Epidermal melanocyte (primary cell): ENCODE measurements around the gene SUGCT.

Experiments
- DNase-seq: peaks from one replicate; pipeline ENCODE4 v3.0.0; 2011; ENCODE audit warnings: low spot score; ENCODE audit not compliant: insufficient read length

Gene SUGCT

GRCh38 chr7:40715053-40715430 lies 580.2 kb downstream of the SUGCT start:
- DNase-seq, result no peak

- DNase-seq, result no peak
Measured at GRCh38 chr7:40716052-40716451, 581.2 kb downstream of the SUGCT start.

DNA sequence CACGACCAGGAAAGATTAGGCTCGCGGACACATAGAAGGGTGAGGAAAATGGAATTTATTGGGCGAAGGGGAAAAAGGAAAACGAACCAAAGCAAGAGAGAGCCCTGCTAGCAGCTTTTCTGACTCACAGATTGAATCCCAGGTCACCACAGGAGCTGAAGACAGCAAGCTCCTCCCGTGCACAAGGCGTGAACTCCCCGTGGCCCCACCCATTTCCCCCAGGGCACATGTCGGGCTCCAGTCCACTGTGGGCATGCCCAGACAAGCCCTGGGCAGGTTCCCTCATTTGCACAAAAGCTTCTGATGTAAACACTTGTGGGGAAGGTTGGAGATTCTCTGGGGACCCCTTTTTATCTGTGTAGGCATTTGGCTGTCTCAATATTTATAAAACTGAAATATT lies 582.4 kb downstream of the SUGCT start:
- no peak for DNase-seq

GRCh38 chr7:40720416-40720815 lies 585.6 kb downstream of the SUGCT start:
- DNase-seq, result no peak

- DNase-seq, result no peak
Measured at GRCh38 chr7:40721342-40721949, 586.6 kb downstream of the SUGCT start.

DNA sequence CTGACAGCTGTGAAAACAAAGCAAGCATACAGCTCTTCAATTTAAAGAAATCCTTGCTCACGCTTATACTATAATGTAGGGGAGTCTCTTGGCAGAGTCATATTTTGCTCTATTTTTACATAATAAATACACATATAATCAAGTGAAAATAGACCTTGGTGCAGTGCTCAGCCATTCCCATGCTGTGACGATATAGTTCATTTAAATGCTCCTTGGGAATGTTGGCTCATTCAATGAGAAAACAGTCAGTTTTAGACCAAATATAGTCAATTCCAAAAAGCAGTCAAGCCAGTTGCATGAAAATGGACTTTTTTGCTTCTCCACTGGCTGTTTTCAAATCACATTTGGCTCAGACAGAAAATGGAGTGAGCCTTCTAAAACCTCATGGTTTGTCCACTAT lies 587.4 kb downstream of the SUGCT start:
- DNase-seq, result no peak

- DNase-seq, result no peak
Measured at GRCh38 chr7:40723829-40724228, 589.0 kb downstream of the SUGCT start.

DNA sequence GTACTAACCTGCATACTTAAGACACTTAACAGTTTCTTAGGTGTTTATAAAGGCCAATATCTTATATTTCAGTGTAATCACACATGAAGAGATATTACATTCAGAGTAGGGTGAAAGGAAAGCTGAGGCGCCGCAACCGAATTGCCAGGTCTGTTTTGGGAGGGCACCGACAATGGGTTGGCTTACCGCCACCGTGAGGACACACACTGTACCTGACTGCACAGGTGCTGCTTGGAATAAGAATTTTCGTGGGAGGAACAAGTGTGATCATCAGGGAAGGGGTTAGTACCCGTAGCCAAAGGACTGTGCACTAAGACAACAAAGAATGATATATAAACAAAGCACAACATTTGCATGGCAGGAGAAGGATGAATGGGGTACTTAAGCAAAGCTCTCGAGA lies 591.8 kb downstream of the SUGCT start:
- DNase-seq, result no peak

DNA sequence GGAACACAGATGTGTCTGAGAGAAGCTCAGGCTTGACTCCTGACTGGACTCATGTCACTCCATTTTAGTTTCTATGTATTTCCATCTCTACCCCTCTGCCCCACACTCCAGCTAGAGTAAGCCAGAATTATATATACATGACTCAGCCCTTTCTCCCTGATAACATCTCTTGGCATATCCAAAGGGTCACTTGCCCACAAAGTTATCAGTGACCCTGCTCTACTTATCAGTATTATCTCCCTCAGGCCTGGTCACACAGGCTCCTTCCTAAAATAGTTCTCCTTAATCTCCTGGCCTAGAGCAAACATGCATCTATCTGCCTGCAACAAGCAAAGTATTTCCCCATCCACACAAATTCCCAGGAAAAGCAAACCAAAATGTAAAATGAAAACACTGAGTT lies 598.3 kb downstream of the SUGCT start:
- DNase-seq, result no peak

DNA sequence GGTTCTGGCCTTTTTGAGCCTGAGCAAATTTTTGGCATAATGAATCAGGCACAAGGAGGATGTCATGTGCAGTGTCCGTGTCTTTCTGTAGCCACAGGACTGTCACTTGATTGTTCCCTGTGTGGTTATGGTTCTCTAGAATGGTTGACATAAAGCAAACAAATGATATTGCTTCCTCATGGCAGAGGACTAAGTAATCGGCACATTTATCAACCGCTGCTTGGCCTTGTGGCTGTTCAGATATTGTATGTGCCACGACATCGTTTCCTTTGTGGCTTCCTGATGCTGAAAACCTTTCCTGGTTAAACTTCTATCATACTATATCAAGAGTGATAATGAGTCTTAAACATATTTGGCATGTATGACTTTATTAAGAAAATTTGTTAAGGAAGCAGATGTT lies 598.8 kb downstream of the SUGCT start:
- no peak for DNase-seq

DNA sequence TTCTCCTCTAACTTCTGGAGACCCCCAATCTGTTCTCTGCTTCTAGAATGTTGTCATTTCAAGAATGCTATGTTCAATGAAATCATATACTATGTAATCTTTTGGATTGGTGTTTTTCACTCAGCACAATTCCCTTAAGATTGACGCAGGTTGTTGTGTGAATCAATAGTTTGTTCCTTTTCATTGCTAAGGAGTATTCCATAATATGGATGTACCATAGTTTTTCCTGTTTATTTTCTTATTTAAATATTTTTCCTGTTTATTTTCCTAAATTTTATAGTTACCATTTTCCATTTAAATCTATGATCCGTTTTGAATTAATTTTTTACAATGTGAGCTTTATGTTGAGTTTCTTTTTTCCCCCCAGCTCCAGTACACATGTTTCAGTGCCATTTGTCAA lies 604.5 kb downstream of the SUGCT start:
- DNase-seq, result no peak

GRCh38 chr7:40742270-40742669 lies 607.5 kb downstream of the SUGCT start:
- no peak for DNase-seq

DNA sequence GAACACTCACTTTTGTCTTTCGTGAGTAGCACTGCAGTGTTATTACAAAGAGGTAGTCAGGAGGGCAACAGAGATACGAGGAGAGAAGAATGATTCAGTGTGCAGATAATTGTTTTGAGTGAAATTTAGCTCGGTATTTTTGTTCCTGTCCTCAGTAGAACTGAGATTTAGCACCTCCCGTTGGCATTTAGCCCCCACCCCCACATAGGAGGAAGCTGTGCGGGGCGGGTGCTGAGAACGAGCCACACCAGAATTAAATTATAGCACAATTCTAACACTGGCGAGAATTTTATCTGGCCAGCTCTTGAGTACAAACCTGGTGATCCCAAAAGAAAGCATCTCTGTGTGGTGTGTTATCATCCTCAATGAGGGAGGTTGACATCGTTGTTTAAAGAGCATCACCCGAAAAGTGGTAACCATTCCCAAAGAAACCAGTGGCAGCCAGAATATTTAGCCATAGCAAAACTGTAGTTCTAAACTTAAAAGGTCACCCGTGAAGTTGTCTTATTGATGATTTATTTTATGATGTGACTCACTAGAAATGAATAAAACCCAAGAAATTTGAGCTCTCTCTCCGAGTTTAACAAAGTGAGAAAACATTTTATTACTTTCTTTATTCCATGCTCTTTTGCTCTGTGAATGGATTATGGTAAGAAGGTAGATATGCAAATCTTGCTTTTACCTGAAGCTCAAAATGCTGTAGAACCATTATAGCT lies 612.2 kb downstream of the SUGCT start:
- DNase-seq, result no peak

DNA sequence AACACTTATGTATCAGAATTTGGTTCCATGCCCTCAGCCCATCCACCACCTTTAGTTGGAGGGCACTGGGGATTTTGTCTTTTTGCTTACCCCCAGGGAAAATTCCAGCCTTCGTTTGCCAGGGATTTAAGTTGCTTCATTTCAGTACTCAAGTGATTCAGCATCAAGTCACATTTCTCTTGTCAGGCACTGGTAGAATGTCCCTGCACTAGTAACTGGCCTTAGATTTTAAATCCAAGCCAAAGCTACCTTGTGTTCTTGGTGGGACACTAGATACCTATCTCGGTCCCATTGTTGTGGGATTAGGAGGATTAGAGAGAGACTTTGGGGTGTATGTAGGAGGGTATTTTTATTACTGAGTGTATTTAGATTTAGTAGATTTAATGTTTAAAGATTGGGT lies 613.1 kb downstream of the SUGCT start:
- no peak for DNase-seq

- no peak for DNase-seq
Measured at GRCh38 chr7:40749877-40750276, 615.1 kb downstream of the SUGCT start.

GRCh38 chr7:40753455-40753854 lies 618.6 kb downstream of the SUGCT start:
- DNase-seq, result no peak

DNA sequence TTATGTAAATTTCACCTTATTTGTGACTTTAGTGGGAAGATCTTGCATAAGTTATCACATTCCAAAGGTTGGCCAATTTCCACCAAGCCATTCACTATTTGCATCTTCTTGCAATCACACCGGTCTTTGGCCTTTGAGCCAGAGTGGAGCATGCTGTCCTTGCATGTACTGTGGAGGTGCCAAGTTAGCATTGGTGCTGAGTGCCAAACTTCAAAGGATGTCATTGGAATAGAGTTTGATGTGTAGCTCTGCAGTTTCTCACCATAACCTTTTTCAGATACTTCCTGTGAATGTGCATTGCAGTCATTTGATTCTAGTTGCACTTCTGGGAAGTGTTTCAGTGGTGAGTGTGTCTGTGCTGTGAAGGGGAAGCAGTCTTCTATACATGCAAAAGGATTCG lies 620.6 kb downstream of the SUGCT start:
- no peak for DNase-seq

DNA sequence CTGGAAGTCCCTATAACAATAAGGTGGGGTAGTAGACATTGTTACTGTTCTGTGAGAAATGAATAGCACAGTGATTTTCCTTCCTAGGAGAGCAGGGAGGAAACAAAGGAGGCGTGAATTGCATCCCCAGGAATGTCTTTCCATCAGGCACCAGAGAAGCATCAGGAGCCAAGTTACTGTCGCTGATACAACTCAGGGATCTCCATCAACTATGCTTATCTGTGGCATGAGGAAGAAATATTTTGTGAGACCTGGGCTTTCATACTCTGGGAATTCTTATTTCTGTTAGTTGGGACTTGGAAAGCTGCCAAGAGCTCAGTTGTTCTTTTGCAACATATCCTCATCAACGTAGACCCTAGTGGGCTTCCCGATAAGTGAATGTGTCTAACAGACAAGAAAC lies 622.3 kb downstream of the SUGCT start:
- DNase-seq, result no peak

GRCh38 chr7:40758590-40758989 lies 623.8 kb downstream of the SUGCT start:
- no peak for DNase-seq

GRCh38 chr7:40760293-40760964 lies 625.6 kb downstream of the SUGCT start:
- DNase-seq, result no peak

- no peak for DNase-seq
Measured at GRCh38 chr7:40760987-40761386, 626.2 kb downstream of the SUGCT start.

- DNase-seq, result no peak
Measured at GRCh38 chr7:40761762-40762560, 627.2 kb downstream of the SUGCT start.
